ENCODE measurements around the gene CNPY1.

Gene CNPY1

GRCh38 chr7:155581107-155581830, 34.9 kb upstream of the CNPY1 start:
- Mint-ChIP-seq H3K27me3 (ENCODE audit: low read depth, poor library complexity) (peaks cover 40% of the 10 kb centered on the region), H3K9me3 (no peaks in the 10 kb centered on the region), H3K4me3 (no peak overlapping the region), H3K27ac (no peak overlapping the region), H3K4me1 (no peaks in the 10 kb centered on the region), H3K36me3 (ENCODE audit: low read depth) (no peaks in the 10 kb centered on the region)
- DNase-seq = no peak
- TF ChIP-seq CTCF (IDR thresholded peaks at IDR 0.05) = no peak

- peaks cover 31% of the 10 kb centered on the region for H3K27me3 Mint-ChIP-seq (ENCODE audit: low read depth, poor library complexity)
- no peak for DNase-seq
- no peaks in the 10 kb centered on the region for H3K9me3 Mint-ChIP-seq
- no peak overlapping the region for H3K4me3 Mint-ChIP-seq
- H3K36me3 Mint-ChIP-seq (ENCODE audit: low read depth) = no peaks in the 10 kb centered on the region
- H3K27ac Mint-ChIP-seq = no peak overlapping the region
- no peaks in the 10 kb centered on the region for H3K4me1 Mint-ChIP-seq
- TF ChIP-seq CTCF (IDR thresholded peaks at IDR 0.05) = no peak
Observed at GRCh38 chr7:155580367-155580766, 34.0 kb upstream of the CNPY1 start.

- no peak for TF ChIP-seq CTCF (IDR thresholded peaks at IDR 0.05)
- H3K27ac Mint-ChIP-seq = no peak overlapping the region
- no peaks in the 10 kb centered on the region for H3K36me3 Mint-ChIP-seq (ENCODE audit: low read depth)
- no peak for DNase-seq
- peaks cover 24% of the 10 kb centered on the region for H3K27me3 Mint-ChIP-seq (ENCODE audit: low read depth, poor library complexity)
- H3K4me1 Mint-ChIP-seq = no peaks in the 10 kb centered on the region
- no peak overlapping the region for H3K4me3 Mint-ChIP-seq
- H3K9me3 Mint-ChIP-seq = no peaks in the 10 kb centered on the region
Observed at GRCh38 chr7:155579565-155579964, 33.2 kb upstream of the CNPY1 start.

GRCh38 chr7:155578016-155578415, 31.7 kb upstream of the CNPY1 start:
- TF ChIP-seq CTCF (IDR thresholded peaks at IDR 0.05) = no peak
- Mint-ChIP-seq H3K27me3 (ENCODE audit: low read depth, poor library complexity) (peaks cover 13% of the 10 kb centered on the region), H3K36me3 (ENCODE audit: low read depth) (no peaks in the 10 kb centered on the region), H3K27ac (no peak overlapping the region), H3K4me3 (no peak overlapping the region), H3K4me1 (no peaks in the 10 kb centered on the region), H3K9me3 (no peaks in the 10 kb centered on the region)
- no peak for DNase-seq

GRCh38 chr7:155577509-155577905, 31.1 kb upstream of the CNPY1 start:
- Mint-ChIP-seq H3K9me3 (no peaks in the 10 kb centered on the region), H3K4me1 (no peaks in the 10 kb centered on the region), H3K27me3 (ENCODE audit: low read depth, poor library complexity) (peaks cover 15% of the 10 kb centered on the region), H3K36me3 (ENCODE audit: low read depth) (no peaks in the 10 kb centered on the region), H3K4me3 (no peak overlapping the region), H3K27ac (no peak overlapping the region)
- TF ChIP-seq CTCF (IDR thresholded peaks at IDR 0.05) = no peak
- no peak for DNase-seq

- TF ChIP-seq CTCF (IDR thresholded peaks at IDR 0.05) = no peak
- H3K36me3 Mint-ChIP-seq (ENCODE audit: low read depth) = no peaks in the 10 kb centered on the region
- H3K4me1 Mint-ChIP-seq = no peaks in the 10 kb centered on the region
- peaks cover 19% of the 10 kb centered on the region for H3K27me3 Mint-ChIP-seq (ENCODE audit: low read depth, poor library complexity)
- no peak overlapping the region for H3K4me3 Mint-ChIP-seq
- H3K9me3 Mint-ChIP-seq = no peaks in the 10 kb centered on the region
- no peak overlapping the region for H3K27ac Mint-ChIP-seq
- no peak for DNase-seq
Observed at GRCh38 chr7:155576900-155577508, 30.6 kb upstream of the CNPY1 start.
